Stimulated activated CD8-positive, alpha-beta memory T cell treated with anti-CD3 and anti-CD28 coated beads, Interleukin-12 subunit alpha, Interleukin-12 subunit beta, amount 100 ng/mL, for 4 hours (primary cell): ENCODE measurements around the gene TBCD.

Experiments used
- DNase-seq: peaks from one replicate; pipeline ENCODE4 v3.0.0-alpha.2; 2020; ENCODE audit warnings: low read depth

Gene TBCD

DNA sequence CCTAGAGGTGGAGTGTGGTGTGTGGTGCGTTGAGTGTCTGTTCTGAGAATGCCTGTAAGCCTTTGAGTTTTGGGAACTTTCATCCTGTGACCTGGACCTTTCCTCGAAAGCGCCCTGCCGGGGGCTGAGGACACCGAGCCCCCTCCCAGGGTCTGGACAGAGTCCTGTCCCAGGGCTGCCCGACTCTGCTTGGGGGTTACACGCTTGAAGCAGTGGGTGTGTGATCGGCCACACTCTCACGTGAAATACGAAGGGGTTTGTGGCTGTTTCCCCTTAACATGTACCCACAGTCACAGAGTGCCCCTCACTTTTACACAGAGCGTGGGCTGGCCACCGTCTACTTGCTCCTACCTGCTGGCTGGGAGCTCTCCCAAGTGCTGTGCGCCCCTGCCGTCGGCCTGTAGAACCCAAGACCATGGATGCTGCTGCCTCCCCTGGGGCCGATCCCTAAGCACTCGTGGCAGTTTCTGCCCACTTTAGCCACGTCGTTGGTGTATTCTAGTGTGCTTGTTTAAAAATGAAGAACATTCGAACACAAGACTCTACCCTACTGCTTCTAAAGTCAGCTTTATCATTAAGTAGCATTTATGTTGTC is 81.1 kb downstream of the TBCD start:
- no peak for DNase-seq

DNA sequence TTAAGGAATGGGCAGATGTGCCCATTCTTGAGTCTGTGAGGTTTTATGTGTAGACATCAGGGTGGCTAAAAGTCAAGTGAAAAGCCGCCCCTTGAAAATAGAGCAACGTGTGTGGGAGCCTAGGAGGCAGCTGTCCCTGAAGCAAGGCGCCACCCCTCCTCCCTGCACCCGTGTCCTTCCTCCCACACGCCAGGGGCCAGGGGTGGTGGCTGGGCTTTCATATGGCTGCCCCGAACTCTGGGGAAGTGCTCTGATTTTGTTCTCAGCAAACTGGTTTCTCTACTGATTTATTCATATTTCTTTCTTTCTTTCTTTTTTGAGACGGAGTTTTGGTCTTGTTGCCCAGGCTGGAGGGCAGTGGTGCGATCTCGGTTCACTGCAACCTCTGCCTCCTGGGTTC is 83.3 kb downstream of the TBCD start:
- no peak for DNase-seq

DNA sequence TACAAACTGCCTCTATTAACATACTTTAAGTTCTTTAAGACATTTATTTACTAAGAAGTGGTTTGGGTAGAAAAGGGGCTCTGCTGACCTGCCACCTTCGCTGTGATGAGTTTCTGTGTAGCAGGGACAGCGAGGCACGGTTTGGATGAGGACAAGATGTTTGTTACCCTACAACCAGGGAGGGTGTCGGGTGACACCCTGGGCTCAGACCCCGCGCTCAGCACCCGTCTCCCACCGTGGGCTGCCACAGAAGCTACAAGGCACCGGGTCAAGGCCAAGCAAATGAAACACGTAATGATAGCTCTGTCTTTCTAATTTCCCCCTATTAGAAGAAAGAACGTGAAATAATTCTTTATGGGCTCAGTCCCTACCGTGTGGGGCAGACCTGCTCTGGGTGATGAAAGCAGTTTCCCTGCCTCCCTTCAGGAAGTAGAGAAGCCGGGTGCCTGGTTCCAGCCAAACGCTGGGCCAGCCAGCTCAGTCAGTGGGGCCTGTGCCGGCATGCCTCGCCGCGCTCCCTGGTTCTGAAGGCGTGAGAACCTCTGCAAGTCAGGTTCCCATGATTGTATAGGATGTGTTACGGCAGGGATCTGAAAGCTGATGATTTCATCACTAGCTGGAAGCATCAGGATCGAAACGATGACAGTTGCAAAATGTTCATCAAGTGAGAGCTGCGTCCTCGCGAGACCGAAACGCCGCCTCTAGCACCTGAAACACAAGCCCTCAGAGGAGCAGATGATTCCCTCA is 84.1 kb downstream of the TBCD start:
- no peak for DNase-seq

DNA sequence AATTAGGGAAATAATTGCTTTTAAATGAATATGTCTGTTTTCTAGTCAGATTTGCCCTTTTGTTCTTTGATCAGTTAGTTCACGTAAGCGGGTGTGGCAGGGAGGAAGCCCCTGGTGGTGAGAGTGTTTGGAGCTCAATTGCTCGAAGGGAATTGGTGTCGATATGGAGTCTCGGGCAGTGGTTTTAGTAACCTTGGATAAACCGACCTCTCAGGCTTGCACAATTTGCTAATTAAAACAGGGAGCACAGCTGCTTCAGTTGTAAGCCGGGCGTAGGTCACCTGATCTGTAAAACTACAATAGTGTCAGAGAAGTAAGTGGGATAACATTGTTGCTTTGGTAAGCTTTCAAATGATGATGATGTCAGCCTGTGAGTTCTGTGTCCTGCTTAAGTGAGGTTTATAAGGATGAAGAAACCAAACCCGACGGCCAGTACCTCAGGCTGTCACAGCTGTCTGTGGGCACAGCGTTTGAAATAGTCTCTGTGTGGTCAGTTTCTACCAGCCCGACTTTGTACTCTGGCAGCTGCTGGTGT is 85.0 kb downstream of the TBCD start:
- DNase-seq: no peak

DNA sequence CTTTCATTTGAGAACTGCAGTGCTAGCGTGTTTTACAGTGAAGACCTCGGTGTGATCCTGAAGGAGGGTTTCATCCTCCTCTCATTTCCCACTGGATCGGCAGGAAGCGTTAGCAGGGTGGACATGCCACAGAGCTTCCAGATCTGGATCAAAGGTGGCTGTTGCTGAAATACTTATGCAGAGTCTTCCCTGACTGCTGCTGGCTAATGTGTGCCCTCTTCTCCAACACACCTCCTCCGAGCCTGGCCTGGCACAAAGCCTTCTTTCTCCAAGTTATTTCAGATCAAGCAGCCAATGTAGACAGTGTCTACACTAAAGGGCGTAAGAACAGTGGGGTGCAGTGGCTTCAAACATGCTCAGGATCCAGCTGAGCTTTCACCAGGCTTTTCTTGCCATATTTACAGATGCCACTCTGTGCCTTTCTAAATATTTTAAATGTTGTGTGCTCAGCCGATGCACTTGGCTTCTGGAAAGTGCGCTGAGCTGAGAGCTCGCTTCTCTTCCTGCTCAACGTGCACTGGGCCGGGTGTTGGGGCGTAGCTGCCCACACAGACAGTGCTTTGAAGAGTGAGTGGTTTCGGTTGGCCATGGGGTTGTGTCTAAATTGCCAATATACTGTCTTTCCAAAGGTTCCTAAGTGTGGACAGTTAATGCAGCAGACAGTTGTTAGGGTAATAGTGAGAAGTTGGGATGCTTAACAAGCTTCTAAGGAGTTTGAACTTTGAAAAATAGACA is 85.9 kb downstream of the TBCD start:
- DNase-seq: no peak

DNA sequence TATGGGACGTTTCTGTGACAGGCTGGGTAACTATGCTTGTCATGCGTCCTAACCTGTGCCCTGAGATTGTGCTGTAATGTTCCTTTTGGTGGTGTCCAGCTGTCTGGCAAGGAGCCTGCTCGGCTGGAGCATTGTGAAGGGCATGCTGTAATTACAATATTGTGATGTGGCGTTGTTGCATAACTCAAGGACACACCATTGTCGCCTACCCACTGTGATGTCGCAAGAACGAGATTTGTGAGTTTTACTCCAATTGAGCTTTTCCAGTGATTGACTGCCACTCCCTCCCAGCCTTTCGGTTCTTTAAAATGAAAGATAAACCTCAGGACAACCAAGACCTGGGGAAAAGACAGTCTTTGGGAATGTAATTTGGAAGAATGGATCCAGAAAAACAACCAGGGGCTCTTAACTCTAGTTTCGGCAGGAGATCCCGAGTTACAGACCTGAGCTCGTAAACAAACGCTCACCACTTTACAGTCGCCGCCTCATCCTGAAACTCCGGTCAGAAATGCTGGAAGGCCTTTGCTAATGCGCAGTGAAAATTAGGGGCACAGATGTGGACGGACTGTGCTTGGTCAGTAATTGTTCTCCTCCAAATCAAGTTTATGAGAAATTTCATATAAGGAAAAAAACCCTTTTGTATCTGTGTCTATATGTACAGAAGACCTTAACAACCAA is 86.7 kb downstream of the TBCD start:
- no peak for DNase-seq

DNA sequence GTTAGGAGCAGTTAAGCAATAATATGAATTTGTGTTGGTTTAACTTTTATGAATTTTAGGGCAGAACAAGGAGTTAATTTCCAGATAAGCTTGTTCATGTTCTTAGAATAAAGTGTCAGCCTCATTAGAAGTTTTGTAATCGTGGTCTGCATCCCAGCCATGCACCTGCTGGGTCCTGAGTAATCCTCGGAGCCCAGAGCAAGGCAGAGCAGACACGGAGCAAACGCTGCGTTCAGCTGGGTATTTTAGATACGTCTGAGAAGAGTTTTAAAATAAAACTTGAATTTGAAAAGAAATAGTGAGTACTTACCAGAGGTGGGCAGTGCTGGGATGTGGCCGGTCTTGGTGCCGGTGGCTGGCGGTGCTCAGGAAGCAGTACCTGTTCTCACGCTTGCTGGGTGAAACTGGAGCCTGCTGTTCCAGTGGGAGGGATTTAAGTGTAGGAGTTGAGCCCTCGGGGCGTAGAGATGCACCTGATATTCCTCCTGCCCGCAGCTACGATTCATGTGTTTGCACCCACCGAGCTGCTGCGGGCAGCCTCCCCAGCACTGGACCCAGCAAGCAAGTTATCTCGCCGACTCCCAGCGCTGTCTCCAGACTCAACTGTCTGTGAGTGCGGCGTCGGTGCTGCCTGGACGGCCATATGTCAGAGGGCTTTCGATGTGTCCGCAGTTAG is 87.9 kb downstream of the TBCD start, which contains the start of gene ZNF750:
Gene ZNF750 (minus strand): TSS at position 406 of the 676 bp plus-strand sequence. CDS start 7,568 bp downstream, outside the sequence.
- no peak for DNase-seq

DNA sequence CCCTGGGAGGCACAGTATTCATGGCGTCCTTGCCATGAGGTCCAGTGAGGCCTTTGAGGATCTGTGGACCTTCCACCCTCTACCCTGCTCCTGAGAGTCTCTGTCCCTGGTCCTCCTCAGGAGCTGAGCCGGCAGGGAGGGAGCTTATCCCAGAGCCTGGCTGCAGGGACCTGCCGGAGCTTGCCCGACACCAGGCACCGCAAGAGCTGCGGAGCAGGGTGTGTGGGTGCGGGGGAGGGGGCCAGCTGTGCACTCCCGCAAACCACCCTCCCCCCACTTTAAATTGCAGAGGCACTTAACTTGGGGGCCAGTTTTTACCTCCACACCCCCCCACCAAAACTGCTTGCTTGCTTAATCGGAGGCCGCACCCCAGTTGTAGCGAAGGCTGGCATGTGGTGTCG is 88.6 kb downstream of the TBCD start:
- DNase-seq: no peak

DNA sequence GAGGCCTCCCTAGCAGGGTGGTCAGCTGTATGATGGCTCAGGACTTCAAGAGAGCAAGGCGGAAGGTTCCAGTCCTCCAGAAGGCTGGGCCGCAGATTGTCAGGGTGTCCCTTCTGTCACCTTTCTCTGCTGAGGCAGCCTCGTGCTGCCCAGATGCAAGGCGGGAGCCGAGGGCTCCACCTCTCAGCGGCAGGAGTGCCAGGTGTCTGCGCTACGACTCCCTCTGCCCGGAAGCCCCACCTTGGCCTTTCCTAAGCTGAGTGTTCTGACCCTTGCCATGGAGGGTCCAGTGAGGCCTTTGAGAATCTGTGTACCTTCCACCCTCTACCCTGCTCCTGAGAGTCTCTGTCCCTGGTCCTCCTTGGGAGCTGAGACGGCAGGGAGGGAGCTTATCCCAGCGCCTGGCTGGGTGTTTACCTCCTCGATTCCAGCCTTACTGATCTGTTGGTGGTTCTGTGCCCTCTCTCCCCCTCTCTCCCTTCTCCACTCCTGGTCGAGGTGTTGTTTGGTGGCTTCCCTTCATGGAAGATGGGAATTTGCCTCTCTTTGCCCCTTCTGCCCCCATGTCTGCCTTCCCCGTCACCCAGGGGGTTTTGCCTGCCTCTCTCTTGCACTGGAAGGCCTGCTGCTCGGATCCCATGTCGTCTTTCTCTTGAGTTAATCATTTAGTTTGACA is 90.2 kb downstream of the TBCD start:
- no peak for DNase-seq

DNA sequence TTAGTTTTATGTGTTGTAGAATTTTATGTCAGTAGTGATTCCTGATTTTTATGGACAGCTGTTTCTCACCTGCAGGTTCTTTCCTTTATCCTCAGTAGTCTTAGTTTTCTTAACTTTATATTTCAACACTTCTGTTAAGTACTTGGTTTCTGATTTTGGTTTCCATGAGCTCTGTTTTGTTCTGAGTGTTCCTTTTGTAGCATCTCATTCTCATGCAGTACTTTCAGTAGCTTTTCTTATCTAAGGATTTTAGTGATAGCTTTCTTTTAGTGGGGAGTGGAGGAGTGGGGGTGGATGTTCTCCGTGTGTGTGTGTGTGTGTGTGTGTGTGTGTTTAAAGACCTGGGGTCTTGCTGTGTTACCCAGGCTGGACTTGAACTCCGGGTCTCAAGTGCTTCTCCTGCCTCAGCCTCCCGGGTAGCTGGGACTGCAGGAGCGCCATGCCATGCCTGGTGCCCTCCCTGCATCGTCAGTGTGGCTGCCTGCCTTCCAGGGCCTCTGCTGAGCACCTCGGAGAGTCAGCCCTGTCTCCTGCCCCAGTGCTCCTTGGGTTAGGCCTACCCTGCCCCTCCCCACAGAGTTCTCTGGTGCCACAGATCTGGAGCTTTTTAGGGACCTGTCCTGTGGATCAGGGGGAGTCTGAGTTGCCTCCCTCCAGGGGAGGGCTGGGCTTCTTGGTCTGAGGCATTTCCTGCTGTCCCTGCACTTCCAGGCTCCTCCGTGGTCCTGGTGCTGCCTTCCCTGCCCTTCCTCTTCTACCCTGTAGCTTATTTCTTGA is 92.2 kb downstream of the TBCD start:
- no peak for DNase-seq

DNA sequence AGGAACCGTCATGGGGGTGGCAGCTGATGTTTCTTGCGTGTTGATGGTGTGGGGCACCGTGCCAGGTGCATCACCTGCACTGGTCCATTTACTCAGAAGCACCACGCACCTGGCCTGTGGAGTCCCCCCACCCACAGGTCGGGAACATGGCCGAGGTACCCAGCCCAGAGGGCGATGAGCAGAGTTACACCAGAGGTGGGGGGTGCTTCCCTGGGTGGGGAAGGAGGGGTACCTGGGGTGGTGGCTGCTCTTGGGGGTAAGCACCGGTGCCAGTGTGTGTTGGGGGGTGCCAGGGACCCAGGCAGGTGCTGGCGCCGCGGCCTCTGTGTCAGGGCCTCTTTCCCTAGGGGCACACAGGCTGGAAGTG is 92.9 kb downstream of the TBCD start:
- DNase-seq: no peak

DNA sequence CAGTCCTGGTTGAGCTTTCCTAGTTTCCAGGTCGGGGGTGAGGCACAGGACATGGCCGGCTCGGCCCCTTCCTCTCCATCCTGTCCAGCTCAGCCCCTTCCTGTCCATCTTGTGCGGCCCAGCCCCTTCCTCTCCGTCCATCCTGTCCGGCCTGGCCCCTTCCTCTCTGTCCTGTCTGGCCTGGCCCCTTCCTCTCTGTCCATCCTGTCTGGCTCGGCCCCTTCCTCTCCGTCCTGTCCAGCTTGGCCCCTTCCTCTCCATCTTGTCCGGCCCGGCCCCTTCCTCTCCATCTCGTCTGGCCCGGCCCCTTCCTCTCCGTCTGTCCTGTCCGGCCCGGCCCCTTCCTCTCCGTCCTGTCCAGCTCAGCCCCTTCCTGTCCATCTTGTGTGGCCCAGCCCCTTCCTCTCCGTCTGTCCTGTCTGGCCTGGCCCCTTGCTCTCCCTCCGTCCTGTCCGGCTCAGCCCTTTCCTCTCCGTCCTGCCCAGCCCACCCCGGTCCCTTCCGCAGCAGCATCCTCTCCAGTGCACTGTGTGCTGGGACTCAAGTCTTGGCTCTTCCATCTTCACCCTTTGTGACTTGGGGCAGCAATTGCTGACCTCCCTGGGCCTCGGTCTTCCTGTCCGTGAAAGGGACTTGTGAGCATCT is 93.4 kb downstream of the TBCD start:
- DNase-seq: no peak

DNA sequence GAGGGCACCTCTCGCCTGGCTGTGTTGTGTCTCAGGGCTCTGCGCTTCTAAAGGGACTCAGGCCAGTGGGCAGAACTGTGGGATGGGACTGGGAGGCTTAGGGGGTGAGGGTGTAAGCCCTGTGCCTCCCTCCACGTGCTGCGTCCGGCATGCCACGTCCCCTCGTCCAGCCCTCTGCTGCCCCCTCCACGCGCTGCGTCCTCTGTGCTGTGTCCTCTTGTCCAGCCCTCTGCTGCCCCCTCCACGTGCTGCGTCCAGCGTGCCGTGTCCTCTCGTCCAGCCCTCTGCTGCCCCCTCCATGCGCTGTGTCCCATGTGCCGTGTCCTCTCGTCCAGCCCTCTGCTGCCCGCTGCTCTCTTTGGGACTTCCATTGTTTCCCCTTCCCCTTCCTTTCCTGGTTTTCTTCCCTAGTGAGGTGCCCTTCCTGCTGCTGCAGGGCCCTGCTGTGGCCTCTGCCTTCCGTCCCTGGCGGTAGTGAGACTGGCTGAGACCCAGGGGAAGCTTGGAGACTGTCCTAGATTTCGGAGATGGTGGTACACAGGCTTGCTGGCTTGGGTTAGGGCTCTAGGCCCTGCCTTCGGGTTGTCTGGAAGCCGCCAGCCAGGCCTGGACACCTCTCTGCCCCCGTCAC is 94.3 kb downstream of the TBCD start:
- DNase-seq: no peak

DNA sequence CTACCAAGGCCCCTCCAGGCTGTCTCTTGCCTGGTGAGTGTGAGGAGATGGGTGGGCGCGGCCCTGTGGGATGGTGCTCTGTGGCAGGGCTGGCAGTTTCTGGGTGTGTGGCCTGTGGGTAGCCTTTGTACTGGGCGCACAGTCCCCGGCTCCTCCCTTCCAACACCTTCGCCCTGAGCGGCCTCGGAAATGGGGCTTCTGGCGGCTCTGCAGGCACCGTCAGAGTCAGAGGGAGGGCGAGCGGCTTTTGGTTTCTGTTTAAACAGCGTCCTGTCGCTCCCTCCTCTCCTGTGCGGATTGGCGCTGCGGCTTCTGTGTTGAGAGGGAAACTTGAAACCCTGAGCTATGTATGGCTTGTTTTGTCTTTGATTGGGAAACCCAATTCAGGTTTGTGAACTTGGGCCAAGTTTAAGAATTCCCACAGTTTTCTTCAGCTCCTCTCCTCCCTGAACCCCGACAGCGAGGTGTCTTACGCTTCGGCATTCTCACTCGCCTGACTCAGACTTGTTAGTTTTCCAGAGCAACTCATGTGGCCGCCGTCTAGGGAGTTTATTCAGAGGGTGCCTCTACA is 96.2 kb downstream of the TBCD start:
- DNase-seq: peak; percentile 27

DNA sequence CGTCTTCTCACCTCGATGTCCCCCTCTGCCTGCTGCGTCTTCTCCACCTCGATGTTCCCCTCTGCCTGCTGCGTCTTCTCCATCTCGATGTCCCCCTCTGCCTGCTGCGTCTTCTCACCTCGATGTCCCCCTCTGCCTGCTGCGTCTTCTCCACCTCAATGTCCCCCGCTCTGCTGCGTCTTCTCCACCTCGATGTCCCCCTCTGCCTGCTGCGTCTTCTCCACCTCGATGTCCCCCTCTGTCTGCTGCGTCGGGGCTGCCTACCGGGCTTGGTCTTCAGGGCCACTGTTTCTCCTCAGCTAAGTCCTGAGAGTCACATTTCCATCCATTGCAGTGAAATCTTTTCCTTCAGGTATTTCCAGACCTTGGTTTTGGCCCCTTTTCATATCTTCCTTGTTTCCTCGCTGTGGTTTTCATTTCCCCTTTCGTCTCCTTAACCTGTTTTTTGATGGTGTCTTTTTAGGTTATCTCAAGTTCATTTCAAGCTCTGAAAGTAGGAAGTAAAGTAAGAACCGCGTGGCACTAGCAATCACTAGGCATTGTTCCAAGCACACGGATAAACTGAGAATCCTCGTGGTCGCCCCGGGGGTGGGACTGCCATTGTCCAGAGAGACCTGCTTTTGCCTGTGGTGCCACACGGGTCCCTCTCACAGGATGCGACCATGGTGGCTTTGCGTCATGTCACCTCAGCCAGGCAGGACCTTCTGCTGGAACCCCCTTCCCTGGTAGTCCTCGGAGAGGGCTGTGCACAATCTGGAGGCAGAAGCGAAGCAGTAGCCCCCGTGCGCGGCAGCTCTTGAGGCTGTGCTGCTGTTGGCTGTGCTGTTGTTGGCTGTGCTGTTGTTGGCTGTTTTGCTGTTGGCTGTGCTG is 97.4 kb downstream of the TBCD start:
- no peak for DNase-seq

DNA sequence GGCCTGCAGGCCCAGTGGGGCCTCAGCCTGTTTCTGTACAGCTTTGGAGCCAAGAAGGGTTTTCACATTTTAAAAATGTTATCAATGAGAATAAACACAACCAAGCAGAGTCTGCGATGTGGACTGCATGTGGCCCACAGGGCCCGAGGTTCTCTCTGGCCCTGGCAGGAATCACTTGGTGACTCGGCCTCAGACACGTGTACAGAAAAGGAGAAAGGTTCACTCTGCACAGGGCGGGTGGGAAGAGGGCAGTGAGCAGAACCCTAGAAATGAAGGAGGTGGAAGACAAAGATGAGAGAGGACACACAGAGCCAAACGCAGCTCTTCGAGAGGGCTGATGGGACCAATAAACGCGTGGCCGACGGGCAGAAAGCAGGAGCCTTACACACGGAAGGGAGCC is 99.5 kb downstream of the TBCD start:
- no peak for DNase-seq

DNA sequence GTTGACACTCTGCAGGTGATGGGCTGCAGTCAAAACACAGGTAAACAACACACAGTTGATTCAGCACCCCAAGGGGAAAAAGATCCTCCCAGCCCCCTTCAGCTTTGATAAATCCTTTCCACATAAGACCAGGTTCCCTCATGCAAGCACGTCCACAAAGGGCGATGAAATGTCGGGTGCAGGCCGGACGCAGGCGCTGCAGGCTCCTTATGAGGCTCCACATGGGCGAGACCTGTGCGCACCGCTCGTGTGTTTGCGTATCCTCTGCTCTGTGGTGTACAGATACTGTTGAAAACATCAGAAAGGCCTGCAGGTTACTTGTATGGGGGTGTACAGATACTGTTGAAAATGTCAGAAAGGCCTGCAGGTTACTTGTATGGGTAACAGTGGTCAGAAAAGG is 102.4 kb downstream of the TBCD start:
- no peak for DNase-seq

DNA sequence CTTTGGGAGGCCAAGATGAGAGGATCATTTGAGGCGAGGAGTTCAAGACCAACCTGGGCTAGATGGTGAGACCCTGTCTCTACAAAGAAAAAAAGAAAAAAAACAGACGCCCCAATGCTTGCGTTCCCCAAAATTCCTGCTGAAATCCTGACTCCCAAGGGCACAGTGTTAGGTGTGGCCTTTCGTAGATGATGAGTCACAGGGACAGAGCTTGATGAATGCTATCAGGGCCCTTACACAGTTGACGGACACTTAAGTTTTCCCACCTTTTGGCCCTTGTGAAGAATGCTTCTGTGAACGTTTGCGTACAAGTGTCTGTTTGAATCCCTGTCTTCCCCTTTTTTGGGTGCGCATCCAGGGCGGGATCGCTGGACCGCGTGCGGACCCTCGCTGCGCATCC is 104.5 kb downstream of the TBCD start:
- no peak for DNase-seq
